ENCODE data around the gene PROM1. TPM values are rescaled to one million over a fixed set of nuclear protein-coding genes. Genes with fewer than 3 reads are reported as not detected.

Gene PROM1
- total RNA-seq, 1 experiment from 2014 or later: not detected

- no peak for DNase-seq (ENCODE audit: low read depth)
These were observed 16.3 kb downstream of the PROM1 start for GRCh38 chr4:16067515-16067914.

- DNase-seq (ENCODE audit: low read depth): no peak
These were observed 17.2 kb downstream of the PROM1 start for GRCh38 chr4:16066586-16067128.

GRCh38 chr4:16065066-16065465, 18.8 kb downstream of the PROM1 start:
- no peak for DNase-seq (ENCODE audit: low read depth)

- no peak for DNase-seq (ENCODE audit: low read depth)
These were observed 21.2 kb downstream of the PROM1 start for GRCh38 chr4:16062601-16063000.

GRCh38 chr4:16056681-16057385, 27.0 kb downstream of the PROM1 start:
- no peak for DNase-seq (ENCODE audit: low read depth)

GRCh38 chr4:16055873-16056272, 27.9 kb downstream of the PROM1 start:
- no peak for DNase-seq (ENCODE audit: low read depth)

GRCh38 chr4:16055471-16055870, 28.4 kb downstream of the PROM1 start:
- no peak for DNase-seq (ENCODE audit: low read depth)

- no peak for DNase-seq (ENCODE audit: low read depth)
These were observed 30.9 kb downstream of the PROM1 start for GRCh38 chr4:16052939-16053338.

GRCh38 chr4:16051980-16052379, 31.8 kb downstream of the PROM1 start:
- DNase-seq (ENCODE audit: low read depth): no peak

GRCh38 chr4:16051132-16051531, 32.7 kb downstream of the PROM1 start:
- DNase-seq (ENCODE audit: low read depth): no peak

GRCh38 chr4:16050669-16051068, 33.2 kb downstream of the PROM1 start:
- no peak for DNase-seq (ENCODE audit: low read depth)

GRCh38 chr4:16048619-16049419, 35.0 kb downstream of the PROM1 start:
- DNase-seq (ENCODE audit: low read depth): no peak

- no peak for DNase-seq (ENCODE audit: low read depth)
These were observed 38.1 kb downstream of the PROM1 start for GRCh38 chr4:16045687-16046086.

GRCh38 chr4:16043642-16044498, 40.0 kb downstream of the PROM1 start:
- no peak for DNase-seq (ENCODE audit: low read depth)

GRCh38 chr4:16039139-16039538, 44.7 kb downstream of the PROM1 start:
- no peak for DNase-seq (ENCODE audit: low read depth)

- DNase-seq (ENCODE audit: low read depth): no peak
These were observed 45.9 kb downstream of the PROM1 start for GRCh38 chr4:16037901-16038300.

GRCh38 chr4:16035843-16036242, 48.0 kb downstream of the PROM1 start:
- no peak for DNase-seq (ENCODE audit: low read depth)

GRCh38 chr4:16034010-16034748, 49.6 kb downstream of the PROM1 start:
- no peak for DNase-seq (ENCODE audit: low read depth)

GRCh38 chr4:16032396-16032770, 51.4 kb downstream of the PROM1 start:
- no peak for DNase-seq (ENCODE audit: low read depth)

GRCh38 chr4:16031546-16032395, 52.1 kb downstream of the PROM1 start:
- DNase-seq (ENCODE audit: low read depth): no peak

Measured in LHCN-M2 (cell line).